ENCODE measurements around the gene NCOA5.

Gene NCOA5

DNA sequence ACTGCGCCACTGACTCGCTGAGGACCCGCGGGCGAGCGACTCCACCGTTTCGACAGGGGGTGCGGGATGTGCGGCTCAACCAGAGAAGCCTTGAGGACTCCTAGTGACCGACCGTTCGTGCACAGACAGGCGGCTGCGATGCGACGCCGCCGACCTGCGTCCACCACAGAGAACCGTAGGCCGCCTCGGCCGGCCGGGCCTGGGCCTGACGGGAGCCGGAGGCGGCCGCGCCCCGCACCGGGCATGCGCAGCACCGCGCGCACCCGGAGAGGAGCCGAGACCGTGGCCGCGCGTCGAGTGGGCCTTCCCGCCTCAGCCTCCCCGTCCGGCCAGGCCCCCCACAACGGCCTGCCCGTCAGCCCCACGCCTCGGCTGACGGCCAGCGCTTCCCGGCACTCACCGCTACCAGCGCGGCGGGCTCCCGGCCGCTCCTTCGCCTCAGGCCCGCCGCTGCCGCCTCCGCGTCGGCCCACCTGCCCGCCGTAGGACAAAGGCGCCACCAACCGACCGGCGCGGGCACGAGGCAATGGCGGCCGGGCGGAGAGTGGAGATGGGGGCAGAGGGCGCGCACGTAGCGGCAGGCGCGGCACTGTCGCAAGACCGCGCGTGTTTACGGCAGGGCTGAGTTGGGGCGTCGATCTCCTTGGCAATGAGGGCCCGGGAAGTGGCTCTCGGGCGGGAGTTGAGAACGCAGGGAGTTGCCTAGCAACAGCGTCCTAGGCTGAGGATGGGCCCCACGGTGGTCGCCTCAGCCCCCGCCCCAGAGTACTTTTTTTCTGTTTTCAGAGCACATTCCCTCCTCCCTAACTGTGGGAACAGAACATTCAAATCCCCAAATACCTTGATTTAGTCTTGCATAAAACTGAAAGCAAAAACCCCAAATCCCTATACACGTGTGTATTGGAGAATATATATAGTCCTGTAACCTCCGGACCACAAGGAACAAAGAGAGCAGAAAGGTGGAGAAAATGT is at the start of gene NCOA5:
NCOA5 (minus strand) TSS at position 546 of the 972 bp plus-strand sequence. CDS start 10,538 bp downstream, outside the sequence.
- DNase-seq, result peak; percentile 73 to 97 (median 94)

DNA sequence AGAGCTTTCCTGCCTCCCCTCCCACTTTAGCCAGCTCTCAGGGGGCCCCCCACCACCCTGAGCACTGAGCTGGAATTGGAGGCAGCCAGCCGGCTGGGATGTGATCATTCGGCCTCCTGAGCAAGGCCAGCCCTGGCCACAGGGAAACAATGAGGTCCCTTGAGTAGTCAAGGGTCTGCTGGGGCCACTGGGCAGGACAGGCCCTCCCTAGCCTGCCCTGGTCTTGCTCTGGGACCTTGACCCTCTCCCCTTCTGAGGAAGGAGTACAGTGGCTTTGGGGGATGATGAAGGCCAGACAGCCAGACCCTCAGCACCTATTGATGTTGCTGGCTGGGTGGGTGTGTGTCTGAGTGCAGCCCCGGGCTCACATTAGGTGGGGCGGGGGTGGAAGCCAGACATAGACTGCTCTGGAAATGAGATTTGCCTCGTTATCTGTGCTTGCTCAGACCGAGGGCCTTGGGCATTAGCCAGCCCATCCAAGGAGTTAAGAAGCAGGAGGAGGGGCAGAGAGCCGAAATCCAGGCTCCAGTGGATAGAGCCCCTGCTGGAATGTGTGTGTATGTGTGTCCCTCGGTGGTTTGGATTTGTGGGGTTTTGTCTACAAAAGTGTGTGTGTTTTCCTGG is 49.6 kb upstream of the NCOA5 start:
- no peak for DNase-seq

- no peak for DNase-seq
These were observed 48.1 kb upstream of the NCOA5 start for GRCh38 chr20:46137816-46138215.

DNA sequence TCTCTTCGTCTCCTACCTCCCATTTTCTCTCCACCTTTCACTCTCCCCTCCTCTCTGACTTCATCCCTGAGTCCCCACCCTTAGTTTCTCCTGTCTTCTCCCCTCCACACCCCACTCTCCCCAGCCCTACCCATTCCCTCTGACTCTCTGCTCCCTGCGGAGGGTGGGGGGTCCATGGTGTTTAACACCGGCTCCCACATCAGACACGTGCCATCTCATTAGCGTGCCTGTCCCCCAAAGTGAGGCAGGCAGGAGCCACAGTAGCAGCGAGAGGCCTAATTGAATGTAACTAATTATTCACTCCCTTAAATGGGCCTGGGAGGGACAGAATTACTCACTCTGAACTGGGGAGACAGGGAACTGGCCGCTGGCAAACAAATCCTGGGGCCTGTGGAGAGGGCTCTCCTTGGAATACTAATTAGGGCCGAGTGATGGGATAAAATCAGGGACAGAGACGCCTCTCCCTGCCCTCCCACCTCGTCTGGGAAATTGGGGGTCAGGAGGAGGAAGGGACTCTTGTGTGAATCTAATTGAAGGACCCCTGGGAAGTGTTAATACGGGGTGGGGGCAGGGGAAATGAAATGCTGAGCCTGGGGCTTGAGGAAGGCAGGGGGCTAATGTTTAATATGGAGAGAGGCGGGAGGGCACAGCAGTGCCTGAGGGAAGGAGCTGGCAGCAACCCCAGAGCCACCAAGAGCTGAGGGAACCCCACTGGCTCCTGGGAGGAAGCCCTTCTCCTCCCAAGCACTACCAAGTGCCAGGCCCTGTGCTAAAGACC is 46.3 kb upstream of the NCOA5 start:
- DNase-seq, result peak in 18 of 58 donors; percentile 4 to 43 (median 16)

GRCh38 chr20:46134716-46135115 is 45.0 kb upstream of the NCOA5 start:
- no peak for DNase-seq

DNA sequence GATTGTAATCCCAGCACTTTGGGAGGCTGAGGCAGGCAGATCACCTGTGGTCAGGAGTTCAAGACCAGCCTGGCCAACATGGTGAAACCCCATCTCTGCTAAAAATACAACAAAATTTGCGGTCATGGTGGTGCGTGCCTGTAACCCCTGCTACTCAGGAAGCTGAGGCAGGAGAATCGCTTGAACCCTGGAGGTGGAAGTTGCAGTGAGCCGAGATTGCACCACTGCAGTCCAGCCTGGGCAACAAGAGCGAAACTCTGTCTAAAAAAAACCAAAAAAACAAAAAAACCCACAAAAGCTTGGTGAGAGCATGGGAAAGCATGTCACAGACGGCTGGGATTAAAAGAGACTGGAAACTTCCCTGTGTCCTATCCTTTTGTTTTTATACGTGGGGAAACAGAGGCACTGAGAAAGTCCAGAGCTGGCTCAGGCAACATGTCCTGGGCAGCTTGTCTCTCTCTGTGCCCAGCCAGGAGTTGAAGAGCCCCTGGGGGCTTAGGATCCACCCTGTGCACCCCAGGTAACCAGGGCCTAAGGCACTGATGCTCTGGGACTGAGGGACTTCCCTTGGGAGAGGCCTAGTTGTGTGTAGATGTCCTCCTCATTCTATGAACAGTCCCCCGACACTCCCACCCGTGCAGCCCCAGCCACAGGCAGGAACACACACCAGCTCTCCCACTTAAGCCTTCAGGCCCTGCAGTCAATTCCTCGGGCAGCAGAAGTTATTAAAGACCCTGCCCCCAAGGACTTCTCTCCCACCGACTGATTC is 44.3 kb upstream of the NCOA5 start:
- no peak for DNase-seq

- DNase-seq, result peak in 52 of 58 donors; percentile 8 to 80 (median 38)
These were observed 43.0 kb upstream of the NCOA5 start for GRCh38 chr20:46132705-46133120.

GRCh38 chr20:46131396-46131795 is 41.6 kb upstream of the NCOA5 start:
- no peak for DNase-seq

DNA sequence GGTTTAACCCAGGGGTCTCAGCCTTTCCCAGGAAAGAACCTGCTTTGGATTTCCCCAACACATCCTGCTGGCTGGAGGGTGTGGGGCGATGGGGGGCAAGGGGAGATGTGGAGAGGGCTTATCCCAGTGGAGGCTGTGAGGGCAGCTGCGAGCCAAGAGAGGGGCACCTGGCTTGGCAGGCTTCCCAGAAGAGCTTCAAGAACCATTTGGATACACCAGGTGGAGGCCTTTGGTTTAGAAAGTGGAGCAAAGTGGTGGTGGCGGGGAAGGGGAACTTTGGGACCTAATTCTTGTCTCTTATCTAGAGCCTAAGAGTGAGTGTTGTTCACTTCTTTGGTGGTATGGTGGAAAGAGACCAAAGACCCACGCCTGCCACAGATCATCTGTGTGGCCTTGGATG is 40.8 kb upstream of the NCOA5 start:
- DNase-seq, result no peak

DNA sequence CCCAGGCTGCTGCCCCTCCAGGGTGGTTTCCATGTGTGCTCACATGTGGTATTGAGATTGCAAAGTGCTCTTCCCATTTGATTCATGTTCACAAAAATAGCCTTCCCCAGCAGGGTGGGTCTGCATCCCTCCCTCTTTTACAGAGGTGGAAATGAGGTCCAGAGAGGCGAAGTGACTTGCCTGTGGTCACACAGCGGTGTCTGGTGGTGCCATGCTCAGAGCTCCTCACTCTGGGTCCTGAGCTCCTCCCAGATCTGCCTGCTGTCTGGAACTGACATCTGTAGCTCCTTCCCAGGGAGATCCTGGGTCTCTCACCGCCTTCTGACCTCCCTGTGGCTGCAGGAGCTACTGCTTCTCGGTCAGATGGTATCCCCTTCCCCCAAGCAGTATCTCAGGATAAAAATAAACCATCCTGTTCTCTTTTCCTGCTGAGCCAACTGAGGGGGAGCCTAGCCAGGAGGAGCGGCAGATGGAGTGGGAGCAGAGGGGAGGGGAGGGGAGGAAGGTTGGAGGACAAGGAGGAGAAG is 40.3 kb upstream of the NCOA5 start:
- peak in 10 of 58 donors; percentile 3 to 31 (median 12) for DNase-seq

DNA sequence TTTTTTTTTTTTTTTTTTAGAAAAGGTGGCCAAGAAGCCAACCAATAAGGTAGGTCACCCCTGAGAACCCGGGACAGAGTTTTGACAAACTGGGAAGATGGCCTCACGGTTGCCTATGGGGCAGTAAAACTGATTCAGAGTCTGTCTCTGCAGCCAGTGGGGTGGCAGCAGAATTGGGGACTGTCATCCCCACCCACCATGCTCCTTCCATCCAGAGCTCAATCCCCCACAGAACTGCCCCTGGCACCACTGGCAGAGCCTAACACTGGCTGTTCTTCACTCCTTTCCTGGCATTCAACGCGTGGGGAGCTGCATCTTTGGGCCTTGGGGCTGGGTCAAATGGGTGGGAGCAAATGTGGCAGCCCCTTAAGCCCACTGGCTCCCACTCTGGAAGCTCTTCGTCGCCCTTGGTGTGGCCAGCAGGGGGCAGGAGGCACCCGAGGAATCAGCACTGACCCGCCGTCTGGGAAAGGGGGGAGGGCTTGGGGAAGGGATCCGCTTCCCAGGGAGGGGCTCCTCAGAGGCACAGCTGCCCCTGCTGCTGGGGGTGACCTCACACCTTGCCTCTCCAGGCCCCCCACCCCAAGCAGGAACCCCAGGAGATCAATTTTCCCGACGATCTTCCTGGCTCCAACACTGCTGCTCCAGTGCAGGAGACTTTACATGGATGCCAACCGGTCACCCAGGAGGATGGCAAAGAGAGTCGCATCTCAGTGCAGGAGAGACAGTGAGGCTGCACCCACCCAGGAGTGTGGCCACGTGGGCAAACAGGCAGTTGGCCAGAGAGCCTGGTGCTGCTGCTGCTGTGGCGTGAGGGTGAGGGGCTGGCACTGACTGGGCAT is 38.8 kb upstream of the NCOA5 start:
- DNase-seq, result peak in 27 of 58 donors; percentile 4 to 58 (median 24)

DNA sequence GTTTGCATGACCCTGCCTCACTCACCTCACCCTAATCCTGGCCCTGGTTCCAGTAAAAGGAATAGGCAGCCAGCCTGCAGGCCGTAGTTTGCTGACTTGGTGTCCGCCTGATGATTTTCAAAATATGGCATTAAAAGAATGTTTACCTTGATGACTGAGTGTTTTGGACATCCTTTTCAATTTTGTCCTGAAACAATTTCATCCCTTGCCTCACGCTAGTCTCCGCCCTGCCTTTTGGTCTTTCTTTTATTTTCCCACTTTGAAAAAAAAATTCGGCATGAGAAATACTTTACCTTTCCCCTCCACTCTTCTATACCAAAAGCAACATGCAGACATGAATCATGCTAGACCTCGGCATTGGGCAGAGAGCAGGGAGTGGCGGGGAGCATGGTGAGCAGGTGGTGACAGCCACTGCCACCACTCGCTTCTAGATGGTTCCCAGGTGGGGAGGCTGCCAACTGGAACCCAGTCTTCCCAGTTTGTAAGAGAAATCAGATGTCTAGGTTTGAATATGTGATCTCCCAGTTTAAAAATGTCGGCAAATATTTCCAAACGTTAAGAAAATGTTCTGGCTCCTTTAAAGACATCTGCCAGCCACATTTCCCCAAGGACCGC is 37.7 kb upstream of the NCOA5 start:
- DNase-seq, result no peak

DNA sequence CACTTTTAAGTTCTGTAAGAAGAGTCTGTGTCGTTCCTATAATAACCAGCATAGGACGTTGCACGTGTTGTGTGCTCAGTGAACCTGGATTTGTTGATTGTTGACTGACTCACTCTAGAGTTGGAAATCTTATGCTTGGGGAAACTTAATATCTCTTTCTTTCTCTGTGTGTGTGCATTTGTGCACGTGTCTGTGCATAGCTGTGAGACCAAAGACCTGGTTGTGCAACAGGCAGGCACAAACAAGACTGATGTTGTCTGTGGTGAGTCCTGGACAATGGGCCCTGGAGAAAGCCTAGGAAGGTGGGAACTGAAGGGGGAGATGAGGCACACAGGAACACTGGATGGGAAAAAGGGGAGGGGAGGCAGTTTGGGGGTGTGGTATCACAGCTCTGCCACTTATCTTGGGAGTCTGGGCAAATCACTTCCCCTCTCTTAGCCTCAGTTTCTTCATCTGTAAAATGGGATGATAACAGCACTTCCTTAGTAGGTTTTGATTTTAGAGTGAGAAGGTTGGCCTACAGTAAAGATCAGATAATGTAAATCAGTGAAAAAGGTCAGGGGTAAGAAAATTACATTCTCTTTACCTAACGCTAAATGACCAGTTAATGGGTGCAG is 36.8 kb upstream of the NCOA5 start:
- no peak for DNase-seq

- no peak for DNase-seq
These were observed 33.9 kb upstream of the NCOA5 start for GRCh38 chr20:46123482-46124245.

DNA sequence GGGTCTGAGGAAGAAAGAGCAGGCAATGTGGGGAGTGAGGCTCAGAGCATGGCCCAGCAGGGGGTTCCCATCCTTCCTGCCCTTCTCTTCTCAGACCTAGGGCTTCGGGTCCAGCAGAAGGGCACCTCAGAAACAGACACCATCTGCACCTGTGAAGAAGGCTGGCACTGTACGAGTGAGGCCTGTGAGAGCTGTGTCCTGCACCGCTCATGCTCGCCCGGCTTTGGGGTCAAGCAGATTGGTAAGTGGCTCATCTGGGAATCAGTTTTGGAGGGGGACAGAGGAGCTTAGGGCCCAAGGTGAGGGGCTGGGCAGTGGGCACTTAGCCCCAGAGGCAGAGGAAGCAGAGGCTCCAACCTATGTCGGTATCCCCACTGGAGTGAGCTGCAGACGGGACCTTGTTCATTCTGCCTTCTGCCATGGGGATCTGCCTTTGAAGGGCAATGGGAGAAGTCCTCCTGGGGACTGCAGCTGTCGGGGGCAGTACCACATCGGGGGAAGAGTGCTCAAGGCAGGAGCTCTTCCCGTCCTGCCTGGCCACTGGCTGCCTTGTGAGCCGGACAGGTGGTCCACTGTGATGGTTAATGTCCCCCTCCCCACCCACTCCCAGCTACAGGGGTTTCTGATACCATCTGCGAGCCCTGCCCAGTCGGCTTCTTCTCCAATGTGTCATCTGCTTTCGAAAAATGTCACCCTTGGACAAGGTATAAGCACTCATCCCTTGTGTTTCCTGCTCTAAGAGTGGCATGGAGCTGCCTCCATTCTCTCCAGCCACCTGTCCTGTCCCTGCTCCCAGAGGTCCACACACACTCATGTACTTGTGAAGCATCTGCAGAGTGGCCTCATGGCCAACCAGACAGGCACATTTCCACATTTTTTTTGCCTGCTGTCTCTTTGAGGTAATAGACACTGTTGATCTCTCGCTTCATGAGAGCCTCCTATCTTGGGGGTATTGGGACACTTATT is 33.0 kb upstream of the NCOA5 start:
- no peak for DNase-seq

GRCh38 chr20:46122071-46122470 is 32.3 kb upstream of the NCOA5 start:
- DNase-seq, result no peak

All from anterior cingulate cortex (tissue), 58 donors.